ENCODE data around the gene KIF18A.

DNA sequence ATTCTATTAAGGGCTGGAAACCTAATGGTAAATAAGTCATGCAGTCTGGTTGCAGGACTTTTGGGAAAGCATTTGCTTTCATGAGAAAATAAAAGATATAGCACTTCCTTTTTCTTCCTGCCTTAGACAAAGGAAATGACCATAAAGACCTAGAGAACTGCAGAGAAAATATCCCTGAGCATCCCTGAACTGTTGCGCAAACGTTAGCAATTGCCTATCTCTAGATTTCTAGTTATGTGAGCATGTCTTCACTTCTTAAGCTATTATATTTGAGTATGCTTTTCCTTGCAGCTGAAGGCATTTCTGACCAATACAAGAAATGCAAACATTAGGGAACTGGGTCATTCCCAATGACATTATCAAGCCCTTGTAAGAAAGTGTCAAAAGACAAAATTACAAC is 110.6 kb downstream of the KIF18A start:
- no peak for TF ChIP-seq GATA2 (IDR thresholded peaks at IDR 0.05; ENCODE audit: low read depth, low read length)
- TF ChIP-seq GATA3 (IDR thresholded peaks at IDR 0.05; ENCODE audit: low read depth, low read length) = no peak

Data from SH-SY5Y (cell line).